Heart right ventricle (tissue), 16 donors: Measurements from ENCODE around the gene MAGEA9B. TPM values are rescaled to one million over a fixed set of nuclear protein-coding genes. Genes with fewer than 3 reads are reported as not detected.

ENCODE experiments used
- ATAC-seq, 8 donors: fragments of 200-7000 bp; cut with Tn5 transposase; one replicate each; pipeline ENCODE4 v1.9.1; 2020; ENCODE audit warnings: mild to moderate bottlenecking in 8 of 8, moderate library complexity in 8 of 8, moderate number of reproducible peaks in 1 of 8
- DNase-seq, 2 donors: peaks; one replicate each; pipeline ENCODE4 v3.0.0-alpha.2; 2020
- H3K27ac ChIP-seq, 10 donors: fragments of 200-600 bp; sonication (generic) in 2 of 10; one replicate each; pipeline versions ENCODE4 v1.5.0 to v1.8.0; 2020 to 2022; ENCODE audit warnings: mild to moderate bottlenecking in 3 of 10
- H3K27me3 ChIP-seq, 7 donors: fragments of 200-600 bp; one replicate each; pipeline ENCODE4 v1.8.0; 2021 to 2022; ENCODE audit warnings: mild to moderate bottlenecking in 2 of 7
- H3K36me3 ChIP-seq, 9 donors: fragments of 200-600 bp; sonication (generic) in 1 of 9; one replicate each; pipeline versions ENCODE4 v1.5.0 to v1.8.0; 2020 to 2022; ENCODE audit warnings: mild to moderate bottlenecking in 2 of 9
- H3K4me1 ChIP-seq, 9 donors: fragments of 200-600 bp; sonication (generic) in 1 of 9; one replicate each; pipeline versions ENCODE4 v1.5.0 to v1.8.0; 2020 to 2022; ENCODE audit warnings: mild to moderate bottlenecking in 4 of 9
- H3K4me3 ChIP-seq, 10 donors: fragments of 200-600 bp; sonication (generic) in 2 of 10; one replicate each; pipeline versions ENCODE4 v1.5.0 to v1.8.0; 2020 to 2022; ENCODE audit warnings: mild to moderate bottlenecking in 7 of 10, moderate library complexity in 2 of 10
- H3K9me3 ChIP-seq, 11 donors: fragments of 200-600 bp in 10 of 11; sonication (generic) in 2 of 11; one replicate each; pipeline versions ENCODE4 v1.5.0 to v1.8.0; 2013 to 2022; ENCODE audit warnings: mild to moderate bottlenecking in 2 of 11, control low read depth in 1 of 11, moderate library complexity in 1 of 11
- CTCF ChIP-seq, 9 donors: fragments of 200-600 bp; sonication (generic) in 2 of 9; IDR thresholded peaks; one replicate each; pipeline versions ENCODE4 v1.5.0 to v1.8.0; 2021 to 2022; ENCODE audit warnings: antibody characterized with exemption in 9 of 9, mild to moderate bottlenecking in 5 of 9, moderate library complexity in 1 of 9
- WGBS, 2 donors: extraction: QIAGEN DNeasy Blood & Tissue Kit; methylation state at CpG; one replicate each; pipeline ENCODE4 v1.1.7; 2013; ENCODE audit warnings: inconsistent platforms in 1 of 2; 5-methylcytosine and 5-hydroxymethylcytosine counted together
- intact Hi-C, 10 donors: fragments of 100-400 bp; cut with DNase I; formaldehyde crosslinking; loops; one replicate each; pipeline versions ENCODE4 v1.11.1 to v1.14.2; 2022
- polyA plus RNA-seq, 2 donors: library from polyadenylated mRNA; stranded (reverse); fragments of 200-250 nt; gene quantifications; one replicate each; pipeline ENCODE4 v1.2.3, GENCODE V29; 2013
- total RNA-seq, 10 donors: library from RNA; stranded (reverse); fragmentation: NEBNext Ultra II Directional in 3 of 10; extraction: Animal tissue kit (Norgen Biotek cat#: 25700) in 3 of 10; gene quantifications; one replicate each; pipeline versions ENCODE4 v1.2.1 to v1.2.4, GENCODE V29; 2021 to 2023
- donor health status: Arrhythmogenic right ventricular cardiomyopathy.
- donor health status: ischemic (EF 13 %, LVEDD 7.1; RV severe dilation, severe dysfunction).
- donor health status: healthy with polysubstance abuse.
- donor health status: DM: no; HTN: yes; CAD: no.
- donor health status: DM: no; HTN: no; CAD: no.
- donor health status: ischemic (EF 25% LVEDD 6.9; RV normal size, moderate dysfunction).
- donor health status: ischemic (EF 25% LVEDD 5.7; RV mildly dilated, moderate dysfunction).
- donor health status: healthy.
- donor health status: DM: yes; HTN: yes; CAD: no.
- donor health status: Ischemic cardiomyopathy.
- donor health status: ischemic (EF 35%, LVEDD 5.7; RV mildly dilated, moderate dysfunction).
- donor health status: nonischemic (EF 11% LVEDD 7.7; RV severe dilation, severe dysfunction).
- donor health status: DM: yes; HTN: yes; CAD: no.
- donor health status: PGD.
- donor health status: ischemic (EF 29% LVEDD 5.4; RV normal size, mild dysfunction).
- donor health status: nonischemic (EF 23%, LVEDD 6.1; RV moderate dilation, normal function).

The MAGEA9B gene
- total and polyA plus RNA-seq, 12 donors = not detected

- H3K27ac ChIP-seq = no peak overlapping the region
- H3K27me3 ChIP-seq = no peaks in the 10 kb centered on the region
- H3K9me3 ChIP-seq = no peaks in the 10 kb centered on the region
- DNase-seq = no peak
- H3K4me3 ChIP-seq = no peak overlapping the region
- 62% methylated on average over 6 of the region's 6 CpGs; no CpG with 5 or more reads in 1 of the 2 donors for WGBS, 2 donors
- no peak for TF ChIP-seq CTCF (IDR thresholded peaks at IDR 0.05)
- H3K4me1 ChIP-seq = peaks cover 0 to 7% (median 0%) of the 10 kb centered on the region in 9 donors
- ATAC-seq = no peak
- H3K36me3 ChIP-seq = no peaks in the 10 kb centered on the region
- intact Hi-C loops = no loop called here
These were observed 16.6 kb downstream of the MAGEA9B start for GRCh38 chrX:149570668-149571067.

GRCh38 chrX:149569770-149570169 lies 17.5 kb downstream of the MAGEA9B start:
- H3K4me3 ChIP-seq = no peak overlapping the region

GRCh38 chrX:149568701-149569296 lies 18.5 kb downstream of the MAGEA9B start:
- no peak overlapping the region for H3K4me3 ChIP-seq
- no peaks in the 10 kb centered on the region for H3K27me3 ChIP-seq
- DNase-seq (no peak), ATAC-seq (peak in 5 of 8 donors; percentile 41 to 80 (median 64))
- H3K9me3 ChIP-seq = no peaks in the 10 kb centered on the region
- intact Hi-C loops = loop anchor here in 1 of 10 donors (10.0 kb wide), 1 partner anchor 66 kb away; the partner anchor contains the start of gene TMEM185A
- peak overlapping the region in 4 of 10 donors; percentile 13 to 56 (median 32) for H3K27ac ChIP-seq
- H3K36me3 ChIP-seq = no peaks in the 10 kb centered on the region
- peaks cover 0 to 7% (median 0%) of the 10 kb centered on the region in 9 donors for H3K4me1 ChIP-seq
- TF ChIP-seq CTCF (IDR thresholded peaks at IDR 0.05) = no peak
- 65% methylated on average over 5 of the region's 5 CpGs; no CpG with 5 or more reads in 1 of the 2 donors for WGBS, 2 donors

More at GRCh38 chrX:149569770-149570169, 17.5 kb downstream of the MAGEA9B start:
- no peaks in the 10 kb centered on the region for H3K9me3 ChIP-seq
- no peaks in the 10 kb centered on the region for H3K27me3 ChIP-seq
- H3K4me1 ChIP-seq = peaks cover 0 to 7% (median 0%) of the 10 kb centered on the region in 9 donors
- peak overlapping the region in 2 of 10 donors; percentile 3 to 13 for H3K27ac ChIP-seq
- DNase-seq = no peak
- WGBS, 2 donors = 56% methylated on average over 2 of the region's 2 CpGs; no CpG with 5 or more reads in 1 of the 2 donors
- intact Hi-C loops = loop anchor here in 1 of 10 donors (10.0 kb wide), 1 partner anchor 65 kb away; the partner anchor contains the start of gene TMEM185A
- no peak for TF ChIP-seq CTCF (IDR thresholded peaks at IDR 0.05)
- H3K36me3 ChIP-seq = no peaks in the 10 kb centered on the region
- ATAC-seq = no peak

GRCh38 chrX:149567621-149568417 lies 19.4 kb downstream of the MAGEA9B start:
- ATAC-seq (no peak), DNase-seq (no peak)
- 86% methylated on average over 7 of the region's 7 CpGs; no CpG with 5 or more reads in 1 of the 2 donors for WGBS, 2 donors
- TF ChIP-seq CTCF (IDR thresholded peaks at IDR 0.05) = no peak
- H3K4me3 ChIP-seq = no peak overlapping the region
- no peaks in the 10 kb centered on the region for H3K36me3 ChIP-seq
- no peak overlapping the region for H3K27ac ChIP-seq
- H3K27me3 ChIP-seq = no peaks in the 10 kb centered on the region
- no peaks in the 10 kb centered on the region for H3K9me3 ChIP-seq
- H3K4me1 ChIP-seq = peaks cover 0 to 7% (median 0%) of the 10 kb centered on the region in 9 donors
- intact Hi-C loops = loop anchor here in 1 of 10 donors (10.0 kb wide), 1 partner anchor 67 kb away; the partner anchor contains the start of gene TMEM185A
